A549 (cell line): ENCODE results near the gene PLXDC1.

ENCODE experiments used
- CBX2 ChIP-seq: fragments of 200-600 bp; sonication (generic); IDR thresholded peaks from 2 replicates; pipeline ENCODE4 v1.6.1; 2016; ENCODE audit warnings: low read depth, mild to moderate bottlenecking, borderline replicate concordance
- CHD4 ChIP-seq: fragments of 200-600 bp; sonication (generic); IDR thresholded peaks from 2 replicates; pipeline ENCODE4 v1.6.1; 2016; ENCODE audit warnings: antibody characterized with exemption, mild to moderate bottlenecking, borderline replicate concordance
- CTCF ChIP-seq: fragments of >200 bp; sonication (Bioruptor Twin); formaldehyde crosslinking; IDR thresholded peaks from 3 replicates; pipeline ENCODE4 v1.5.1; 2016
- E2F6 ChIP-seq: IDR thresholded peaks from 2 replicates; pipeline ENCODE4 v1.6.1; 2012; ENCODE audit warnings: low read depth, borderline replicate concordance
- ESRRA ChIP-seq: fragments of 150-350 bp; IDR thresholded peaks from 2 replicates; pipeline ENCODE4 v1.6.1; 2014; ENCODE audit warnings: mild to moderate bottlenecking, low read length, borderline replicate concordance
- JUN ChIP-seq, 2 experiments: fragments of >200 bp; sonication (Bioruptor Twin); formaldehyde crosslinking; IDR thresholded peaks; 2 replicates in 1 of 2; 3 replicates in 1 of 2; pipeline ENCODE4 v1.6.1; 2016 to 2017
- MAFK ChIP-seq: fragments of 450-650 bp; IDR thresholded peaks from 2 replicates; pipeline ENCODE4 v1.6.1; 2014; ENCODE audit not compliant: partially characterized antibody
- PBX3 ChIP-seq: IDR thresholded peaks from 2 replicates; pipeline ENCODE4 v1.6.1; 2012
- PHF8 ChIP-seq: fragments of 200-600 bp; sonication (generic); IDR thresholded peaks from 2 replicates; pipeline ENCODE4 v1.6.1; 2016; ENCODE audit warnings: low read depth, mild to moderate bottlenecking, antibody characterized with exemption, moderate library complexity, borderline replicate concordance
- POLR2A ChIP-seq: IDR thresholded peaks from 2 replicates; pipeline ENCODE4 v1.6.1; 2012; ENCODE audit warnings: mild to moderate bottlenecking, low read length
- RAD21 ChIP-seq, 2 experiments: fragments of >200 bp in 1 of 2; sonication (Bioruptor Twin) in 1 of 2; formaldehyde crosslinking in 1 of 2; IDR thresholded peaks in 1 of 2; conservative IDR thresholded peaks in 1 of 2; 2 replicates in 1 of 2; 3 replicates in 1 of 2; pipeline ENCODE4 v1.6.1; 2012 to 2018; ENCODE audit warnings: inconsistent platforms in 1 of 2
- REST ChIP-seq: fragments of 200-600 bp; sonication (generic); IDR thresholded peaks from 2 replicates; pipeline ENCODE4 v1.6.1; 2016; ENCODE audit warnings: antibody characterized with exemption, mild to moderate bottlenecking, moderate library complexity
- USF2 ChIP-seq: fragments of 450-650 bp; IDR thresholded peaks from 2 replicates; pipeline ENCODE4 v1.6.1; 2014; ENCODE audit warnings: antibody characterized with exemption

- TF ChIP-seq E2F6 (no peak), CBX2 (no peak), POLR2A (no peak), PBX3 (no peak; the same call in 1 of the 2 replicates), ESRRA (no peak), CTCF (no peak), REST (no peak), USF2 (no peak), PHF8 (no peak), CHD4 (no peak), MAFK (no peak), RAD21 (conservative IDR thresholded peaks at IDR 0.05 in 1 of 2, IDR thresholded peaks at IDR 0.05 in 1 of 2) (no peak), JUN (IDR thresholded peaks at IDR 0.05) (no peak)
Measured at GRCh38 chr17:39200957-39201510, 49.6 kb upstream of the PLXDC1 start.
